Stimulated activated CD4-positive, alpha-beta T cell treated with anti-CD3 and anti-CD28 coated beads, TNF-alpha, amount 100 ng/mL, for 48 hours (primary cell): Measurements from ENCODE around the gene TCF15.

Experiments used
- DNase-seq, 3 donors: peaks; one replicate each; pipeline ENCODE4 v3.0.0-alpha.2; 2020; ENCODE audit warnings: low read depth in 3 of 3

TCF15 gene

DNA sequence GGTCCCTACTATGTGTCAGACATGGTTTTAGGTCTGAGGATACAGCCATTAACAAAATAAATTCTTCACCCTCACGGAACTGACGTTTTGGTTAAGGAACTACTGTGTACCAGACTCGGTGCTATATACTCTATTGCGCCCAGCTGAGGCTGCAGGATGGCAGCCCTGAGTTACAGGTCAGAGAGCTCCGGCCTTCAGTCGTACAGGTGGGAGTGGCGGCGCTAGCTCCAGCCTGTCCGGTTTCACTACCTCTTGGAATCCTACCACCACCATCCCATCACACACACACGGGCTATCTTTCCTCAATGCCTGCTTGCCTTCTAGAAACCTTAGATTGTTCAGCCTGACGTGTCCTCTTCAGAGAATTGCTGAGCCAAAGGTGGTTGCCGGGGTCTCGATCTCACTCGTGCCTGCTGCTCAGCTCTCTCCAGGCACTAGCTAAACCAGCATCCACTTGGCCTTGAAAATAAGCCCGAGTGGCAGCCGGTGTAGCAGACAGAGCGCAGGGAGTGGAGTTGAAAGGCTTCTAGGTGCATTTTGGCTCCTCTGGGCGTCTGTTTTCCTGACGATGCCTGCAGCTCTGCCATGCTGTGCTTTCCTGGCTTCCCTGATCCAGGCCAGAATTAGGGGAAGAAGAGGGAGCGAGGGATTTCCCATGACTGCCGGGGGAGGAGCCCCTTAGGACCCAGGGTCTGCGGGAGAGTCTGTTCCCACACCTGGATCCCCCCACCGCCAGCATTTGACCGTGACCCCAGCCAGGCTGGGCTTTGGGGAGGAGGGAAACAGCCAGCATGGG, 1.1 kb upstream of the TCF15 start:
- no peak for DNase-seq

- no peak for DNase-seq
These were observed 641 bp downstream of the TCF15 start for GRCh38 chr20:609371-609964.

GRCh38 chr20:608970-609369, 1.1 kb downstream of the TCF15 start:
- DNase-seq: no peak

DNA sequence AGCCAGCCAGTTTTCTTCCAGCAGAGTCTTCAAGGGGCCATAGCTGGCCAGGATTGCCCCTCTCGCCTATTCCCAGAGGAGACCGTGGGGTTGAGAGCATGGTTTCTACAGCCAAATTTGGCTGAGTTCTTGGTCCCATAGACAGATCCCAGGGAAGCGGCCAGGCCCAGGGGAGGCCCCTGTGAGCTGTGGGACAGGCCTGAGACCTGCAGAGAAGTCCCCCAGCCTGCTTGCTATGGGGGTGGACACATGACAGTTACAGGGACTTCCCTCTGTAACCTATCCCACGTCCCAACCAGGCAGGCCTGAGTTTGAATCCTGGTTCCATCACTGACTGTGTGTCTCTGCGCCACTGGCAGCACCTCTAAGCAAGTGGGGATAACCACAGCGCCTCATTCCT, 2.6 kb downstream of the TCF15 start:
- DNase-seq: no peak

- DNase-seq: no peak
These were observed 4.9 kb downstream of the TCF15 start for GRCh38 chr20:605237-605636.

GRCh38 chr20:603116-603640, 6.9 kb downstream of the TCF15 start:
- DNase-seq: no peak

- DNase-seq: no peak
These were observed 7.8 kb downstream of the TCF15 start for GRCh38 chr20:602111-602970.

- no peak for DNase-seq
These were observed 9.4 kb downstream of the TCF15 start for GRCh38 chr20:600736-601135.

GRCh38 chr20:600141-600540, 10.0 kb downstream of the TCF15 start:
- DNase-seq: no peak

DNA sequence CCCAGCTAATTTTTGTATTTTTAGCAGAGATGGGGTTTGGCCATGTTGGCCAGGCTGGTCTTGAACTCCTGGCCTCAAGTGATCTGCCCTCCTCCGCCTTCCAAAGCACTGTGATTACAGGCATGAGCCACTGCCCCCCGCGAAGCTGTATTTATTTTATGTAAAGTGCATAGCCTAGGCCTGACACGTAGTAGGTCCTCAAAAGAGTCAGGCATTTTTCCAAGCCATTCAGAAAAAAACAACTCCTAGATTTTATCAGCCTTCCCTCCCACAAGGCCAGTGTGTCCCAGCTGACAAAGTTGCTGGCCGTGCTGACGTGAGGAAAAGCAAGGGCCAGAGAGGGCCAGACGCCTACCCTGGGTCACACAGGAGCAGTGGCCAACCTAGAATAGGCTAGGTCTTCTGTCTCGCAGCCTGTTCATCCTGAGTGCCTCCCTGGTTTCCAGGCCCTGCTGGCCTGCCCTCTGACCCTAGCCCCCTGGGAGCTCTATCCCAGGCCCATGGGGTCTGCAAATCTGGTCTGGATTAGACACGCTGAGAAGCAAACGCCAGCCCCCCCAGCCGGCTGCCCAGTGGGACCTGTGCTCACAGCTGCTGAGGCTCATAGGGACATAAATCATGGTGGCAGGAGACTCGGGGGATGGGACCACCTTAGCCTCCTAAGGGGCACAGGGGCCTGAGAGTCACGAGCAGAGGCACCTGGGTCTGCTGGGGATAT, 11.8 kb downstream of the TCF15 start:
- no peak for DNase-seq

DNA sequence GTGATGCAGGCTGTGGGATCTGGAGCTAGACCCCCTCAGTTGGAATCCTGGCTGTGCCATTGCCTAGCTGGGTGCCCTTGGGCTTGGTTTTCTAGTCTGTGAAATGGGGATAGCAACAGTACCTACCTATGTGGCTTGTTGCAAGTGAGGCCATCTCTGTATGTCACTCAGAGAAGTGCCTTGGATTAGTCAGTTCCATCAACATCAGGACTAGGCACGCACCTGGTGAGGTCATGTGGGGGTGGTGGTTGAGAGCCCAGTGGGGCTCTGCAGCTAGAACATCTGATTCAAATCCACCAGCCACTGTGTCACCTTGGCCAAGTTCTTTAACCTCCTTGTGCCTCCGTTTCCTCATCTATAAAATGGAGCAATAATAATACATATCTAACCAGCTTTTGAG, 12.5 kb downstream of the TCF15 start:
- no peak for DNase-seq

DNA sequence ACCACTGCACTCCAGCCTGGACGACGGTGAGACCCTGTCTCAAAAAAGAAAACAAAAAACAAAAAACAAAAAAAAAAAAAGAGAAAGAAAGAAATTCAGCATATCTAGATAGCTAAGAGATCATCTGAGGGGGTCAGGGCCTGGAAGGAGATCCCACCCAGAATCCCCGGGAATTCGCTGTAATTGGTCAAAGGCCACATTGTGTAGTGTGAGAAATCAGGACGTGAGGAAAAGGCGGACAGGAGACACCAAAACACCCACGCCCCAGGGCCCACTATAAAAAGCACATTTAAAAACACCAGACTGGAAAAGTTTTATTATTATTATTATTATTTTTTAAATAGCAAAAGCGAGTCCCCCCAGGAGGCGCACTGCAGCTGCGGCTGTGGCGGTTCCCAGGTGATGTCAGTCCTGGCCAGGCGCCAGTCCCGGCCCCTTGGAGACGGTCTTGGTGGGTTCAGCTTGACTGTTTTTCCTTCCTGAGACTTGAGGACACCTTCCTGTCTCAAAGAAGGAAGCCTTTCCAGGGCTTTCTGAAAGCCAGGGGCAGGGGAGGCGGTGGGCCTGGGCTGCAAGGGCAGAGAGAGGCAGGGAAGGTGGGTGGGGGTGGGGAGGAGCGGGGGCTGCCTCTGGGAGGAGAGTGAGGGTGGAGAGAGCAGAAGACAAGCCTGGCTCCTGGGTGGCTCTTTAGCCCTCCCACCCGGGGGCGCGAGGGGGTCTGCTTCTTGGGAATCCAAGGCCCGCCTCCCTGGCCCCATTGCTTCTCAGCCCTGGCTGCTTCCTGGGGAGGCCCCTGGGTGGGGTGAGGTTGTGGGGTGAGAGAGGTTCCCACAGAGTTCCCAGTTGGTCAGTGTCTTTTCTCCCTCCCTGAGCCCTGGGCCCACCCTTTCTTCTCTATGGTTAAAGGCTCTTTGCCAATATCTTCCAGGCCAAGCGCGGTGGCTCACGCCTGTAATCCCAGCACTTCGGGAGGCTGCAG, 14.5 kb downstream of the TCF15 start:
- DNase-seq: no peak

GRCh38 chr20:592506-592905, 17.6 kb downstream of the TCF15 start:
- no peak for DNase-seq

DNA sequence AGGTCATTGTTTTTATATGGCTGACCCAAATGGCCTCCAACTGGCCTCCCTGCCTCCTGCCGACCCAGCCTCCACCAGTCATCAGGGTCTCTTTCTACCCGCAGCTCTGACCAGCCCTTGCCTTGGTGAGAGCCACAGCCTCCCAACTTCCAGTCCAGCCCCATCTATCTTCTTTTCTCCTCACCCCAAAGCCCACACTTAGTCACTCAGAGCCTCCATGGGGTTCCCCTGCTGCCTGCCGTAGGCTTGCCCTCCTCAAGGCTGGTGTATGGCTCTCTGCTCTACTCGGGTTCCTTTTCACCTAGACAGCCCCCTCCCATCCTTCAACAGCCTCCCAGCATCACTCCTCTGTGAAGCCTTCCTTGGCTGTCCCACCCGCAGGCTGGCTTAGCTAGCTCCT, 18.2 kb downstream of the TCF15 start:
- no peak for DNase-seq

GRCh38 chr20:588932-589672, 21.0 kb downstream of the TCF15 start:
- no peak for DNase-seq

- DNase-seq: no peak
These were observed 21.6 kb downstream of the TCF15 start for GRCh38 chr20:588476-588875.

- DNase-seq: no peak
These were observed 25.2 kb downstream of the TCF15 start for GRCh38 chr20:584971-585301.

DNA sequence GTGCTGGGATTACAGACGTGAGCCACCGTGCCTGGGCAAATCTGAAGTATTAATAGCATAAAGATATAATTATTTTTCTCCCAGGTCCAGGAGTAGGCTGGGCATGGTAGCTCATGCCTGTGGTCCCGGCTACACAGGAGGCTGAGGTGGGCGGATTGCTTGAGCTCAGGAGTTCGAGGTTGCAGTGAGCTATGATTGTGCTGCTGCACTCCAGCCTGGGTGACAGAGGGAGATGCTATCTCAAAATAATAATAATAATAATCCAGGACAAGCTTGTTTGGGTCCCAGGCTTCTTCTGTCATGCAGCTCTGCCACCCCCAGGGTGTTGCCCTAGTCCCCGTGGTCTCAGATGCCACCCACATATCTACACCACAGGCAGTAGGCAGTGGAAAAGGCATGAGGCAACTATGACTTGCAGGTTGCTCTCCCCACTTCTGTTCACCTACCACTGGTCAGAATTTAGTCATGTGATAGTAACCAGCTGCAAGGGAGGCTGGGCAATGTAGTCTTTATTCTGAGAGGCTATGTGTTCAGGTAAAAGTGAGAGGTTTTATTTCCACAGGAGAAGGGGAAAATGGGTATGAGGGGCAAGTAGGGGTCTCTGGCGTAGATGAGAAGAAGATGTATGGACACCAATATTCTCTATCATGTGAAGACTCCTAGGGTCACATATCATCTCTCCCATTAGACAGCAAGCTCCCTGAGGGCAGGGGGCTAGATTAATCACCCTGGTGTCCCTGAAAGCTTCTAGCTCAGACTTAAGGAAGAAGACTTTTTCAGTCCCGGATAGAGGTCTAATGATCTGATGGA, 25.7 kb downstream of the TCF15 start:
- DNase-seq: peak in 1 of 3 donors; percentile 5

GRCh38 chr20:582204-582603, 27.9 kb downstream of the TCF15 start:
- no peak for DNase-seq
